Activated T-cell treated with anti-CD3 and anti-CD28 coated beads for 48 hours (primary cell): Measurements from ENCODE around the gene VCAN.
A peak's percentile ranks its signal among the peaks of the same experiment; 100 is the strongest.

Source experiments
- DNase-seq: peaks from one replicate; pipeline ENCODE4 v3.0.0-alpha.2; 2020; ENCODE audit warnings: low read depth

The VCAN gene

GRCh38 chr5:83467371-83468035 lies 4.0 kb upstream of the VCAN start:
- no peak for DNase-seq

- DNase-seq = no peak
Measured at GRCh38 chr5:83469075-83469474, 2.5 kb upstream of the VCAN start.

GRCh38 chr5:83470526-83471404 lies 779 bp upstream of the VCAN start:
- no peak for DNase-seq

DNA sequence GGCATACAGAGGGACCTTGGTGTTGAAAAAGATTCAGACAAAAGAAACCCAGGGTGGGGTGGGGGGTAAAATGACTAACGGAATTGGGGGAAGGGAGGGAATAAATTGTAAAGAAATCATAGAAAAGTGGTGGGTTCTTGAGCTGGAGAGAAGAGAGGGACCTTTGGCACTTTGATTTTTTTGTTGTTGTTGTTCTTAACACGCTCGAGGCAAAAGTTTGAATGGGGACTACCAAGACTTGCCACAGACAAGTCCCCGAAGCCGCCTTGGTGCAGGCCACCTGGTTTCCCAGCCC lies 616 bp downstream of the VCAN start:
- no peak for DNase-seq

DNA sequence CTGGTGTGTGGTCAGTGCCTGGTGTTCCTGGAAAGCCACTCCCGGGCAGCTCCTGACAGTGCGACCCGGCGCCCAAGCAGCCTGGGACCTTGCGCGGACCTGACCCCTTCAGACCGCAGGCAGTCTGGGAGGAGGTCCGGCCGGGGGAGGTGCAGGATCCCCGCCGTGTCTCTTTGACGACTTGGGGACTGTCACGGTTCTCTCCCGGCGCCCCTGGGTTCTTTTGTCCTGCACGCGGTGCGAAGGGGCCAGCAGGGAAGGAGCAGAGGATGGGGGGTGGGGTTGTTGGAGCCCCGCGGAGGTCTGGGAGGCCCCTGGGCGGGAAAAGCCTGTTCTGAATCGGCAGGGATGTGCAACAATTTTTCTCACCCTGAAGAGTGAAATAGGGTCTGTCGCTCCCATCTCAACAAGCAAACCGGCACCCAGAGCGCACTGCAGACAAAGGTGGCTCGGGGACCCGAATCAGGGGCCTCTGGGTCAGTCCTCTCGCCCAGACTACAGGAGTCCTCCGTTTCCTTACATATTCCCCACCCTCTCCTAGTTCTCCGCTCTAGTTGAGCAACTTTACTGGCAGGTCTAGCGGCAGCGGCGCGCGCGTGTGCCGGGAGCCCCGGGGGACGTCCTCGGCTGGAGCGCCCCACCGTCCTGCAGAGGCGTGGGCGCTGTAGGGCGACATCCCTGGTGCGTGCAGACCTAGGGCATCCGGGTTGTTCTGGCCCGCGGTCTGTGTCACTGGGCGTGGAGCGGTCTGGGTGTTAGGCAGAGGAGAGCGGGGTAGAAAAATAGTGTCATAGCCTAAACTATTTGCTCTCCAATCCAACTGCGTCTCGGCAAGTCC lies 1.2 kb downstream of the VCAN start:
- DNase-seq = peak; percentile 21

DNA sequence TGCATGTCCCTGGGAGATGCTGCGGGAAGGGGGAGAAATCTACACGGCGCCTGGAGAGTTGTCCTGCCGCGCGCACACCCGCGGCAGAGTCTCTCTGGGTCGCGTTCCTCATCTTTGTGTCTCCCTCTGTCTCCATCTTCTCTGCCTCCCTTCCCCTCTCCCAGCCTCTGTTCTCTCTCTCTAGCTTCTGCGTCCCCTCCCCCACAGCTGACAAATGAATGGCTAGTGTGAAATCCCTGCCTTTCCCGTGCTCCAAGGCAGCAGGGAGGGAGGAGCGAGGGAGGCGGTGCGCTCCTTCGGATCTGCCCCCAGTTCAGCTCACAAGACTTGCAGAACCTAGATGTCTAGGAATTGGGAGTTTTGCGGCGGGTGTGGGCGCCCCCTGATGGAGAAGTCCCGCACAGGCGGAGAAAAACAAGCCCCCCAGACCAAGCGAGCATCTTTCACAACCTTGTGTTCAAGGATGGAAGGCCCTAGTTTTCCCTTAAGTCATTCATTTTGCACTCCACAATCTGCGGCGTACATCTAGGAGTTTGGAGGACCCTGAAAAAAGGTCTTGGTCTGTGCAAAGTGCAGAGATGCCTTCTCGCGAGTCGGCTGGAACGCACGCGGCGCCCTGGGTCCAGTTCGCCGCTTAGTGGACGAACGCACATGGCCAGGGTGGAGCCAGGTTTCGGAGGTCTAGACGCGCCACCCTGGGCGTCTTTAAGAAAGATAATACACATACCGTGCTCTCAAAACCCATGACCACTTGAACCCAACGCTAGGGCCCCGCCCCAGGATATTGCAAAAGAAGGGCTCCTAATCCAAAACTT lies 2.0 kb downstream of the VCAN start:
- DNase-seq = peak; percentile 58

GRCh38 chr5:83474161-83474796 lies 2.7 kb downstream of the VCAN start:
- DNase-seq = peak; percentile 33

DNA sequence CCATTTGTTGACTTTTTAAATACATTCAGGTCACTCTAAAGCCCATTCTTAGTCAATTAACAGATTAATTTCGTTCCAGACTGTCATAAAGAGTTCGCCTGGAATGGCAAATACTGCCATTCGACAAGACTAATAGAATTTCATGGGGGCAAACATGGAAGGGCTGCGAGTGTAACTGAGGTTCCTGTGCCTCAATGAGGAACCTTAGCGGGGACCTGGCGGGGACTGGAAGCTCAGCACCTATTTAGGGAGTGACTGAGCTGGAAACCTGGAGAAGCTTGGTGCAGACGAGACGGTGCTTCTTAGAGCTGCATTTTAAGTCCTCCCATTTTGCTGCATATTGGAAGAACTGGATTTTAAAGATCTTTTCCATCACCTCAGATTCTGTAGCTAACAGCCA lies 3.4 kb downstream of the VCAN start:
- DNase-seq = no peak

GRCh38 chr5:83475391-83475863 lies 3.9 kb downstream of the VCAN start:
- no peak for DNase-seq

GRCh38 chr5:83475935-83476814 lies 4.6 kb downstream of the VCAN start:
- no peak for DNase-seq

DNA sequence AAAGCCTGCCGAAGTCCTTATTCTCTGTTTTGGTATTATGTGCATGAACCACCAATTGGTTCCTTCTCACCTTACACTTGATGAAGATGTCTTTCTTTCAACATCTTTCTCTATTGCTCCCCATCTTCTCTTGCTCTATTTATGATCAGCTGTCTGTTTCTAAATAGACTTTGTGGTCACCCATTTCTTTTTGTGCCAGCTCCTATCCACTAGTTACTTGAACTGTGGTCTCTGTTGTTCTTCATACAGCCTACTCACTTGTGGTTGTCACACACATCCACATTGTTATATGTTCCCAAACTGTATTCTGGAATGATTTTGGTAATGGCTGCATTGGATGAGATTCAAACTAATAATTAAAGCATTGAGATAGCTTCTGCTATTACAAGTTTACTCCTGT lies 11.4 kb downstream of the VCAN start:
- no peak for DNase-seq

GRCh38 chr5:83484294-83484693 lies 12.8 kb downstream of the VCAN start:
- DNase-seq = no peak

- no peak for DNase-seq
Measured at GRCh38 chr5:83485842-83486241, 14.3 kb downstream of the VCAN start.

- DNase-seq = no peak
Measured at GRCh38 chr5:83487155-83487554, 15.6 kb downstream of the VCAN start.

DNA sequence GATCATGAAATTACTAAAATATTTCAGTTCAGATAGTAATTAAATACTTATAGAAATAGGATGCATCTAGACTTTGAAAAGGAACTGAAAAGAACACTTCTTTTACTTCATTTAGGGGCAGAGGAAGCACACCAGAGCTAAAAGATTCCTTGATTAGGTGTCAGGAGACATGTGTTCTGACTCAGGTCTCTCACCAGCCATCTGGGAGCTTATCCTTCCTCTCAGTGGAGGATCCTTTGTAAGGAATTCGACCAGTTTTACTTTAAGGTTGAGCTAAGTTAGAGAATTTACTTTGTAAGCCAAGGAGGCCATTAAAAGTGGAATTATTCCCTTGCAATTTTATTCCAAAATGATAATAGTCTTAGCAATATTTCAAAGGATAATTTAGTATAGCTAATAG lies 16.7 kb downstream of the VCAN start:
- DNase-seq = no peak

- DNase-seq = no peak
Measured at GRCh38 chr5:83488821-83489220, 17.3 kb downstream of the VCAN start.

DNA sequence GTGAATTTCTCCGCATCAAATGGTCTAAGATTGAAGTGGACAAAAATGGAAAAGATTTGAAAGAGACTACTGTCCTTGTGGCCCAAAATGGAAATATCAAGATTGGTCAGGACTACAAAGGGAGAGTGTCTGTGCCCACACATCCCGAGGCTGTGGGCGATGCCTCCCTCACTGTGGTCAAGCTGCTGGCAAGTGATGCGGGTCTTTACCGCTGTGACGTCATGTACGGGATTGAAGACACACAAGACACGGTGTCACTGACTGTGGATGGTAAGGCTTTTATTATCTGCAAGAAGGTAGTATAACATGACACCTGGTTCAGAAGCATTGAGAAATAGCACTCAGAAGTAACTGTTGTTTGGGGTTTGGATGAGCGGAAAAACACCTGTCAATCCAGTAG lies 18.7 kb downstream of the VCAN start:
- DNase-seq = no peak

GRCh38 chr5:83492331-83492730 lies 20.8 kb downstream of the VCAN start:
- DNase-seq = no peak

- no peak for DNase-seq
Measured at GRCh38 chr5:83493644-83494043, 22.1 kb downstream of the VCAN start.

- DNase-seq = no peak
Measured at GRCh38 chr5:83494087-83494620, 22.6 kb downstream of the VCAN start.
